ENCODE measurements around the gene SMYD4. TPM values are rescaled to one million over a fixed set of nuclear protein-coding genes. Genes with fewer than 3 reads are reported as not detected.
"Not testable (repeated sequence)": the region's sequence is repeated elsewhere in the genome, so short reads cannot be mapped to it uniquely, and the experiment has no call there.

Gene SMYD4
- total RNA-seq, 1 donor from 2014 or later: 22.5 TPM

DNA sequence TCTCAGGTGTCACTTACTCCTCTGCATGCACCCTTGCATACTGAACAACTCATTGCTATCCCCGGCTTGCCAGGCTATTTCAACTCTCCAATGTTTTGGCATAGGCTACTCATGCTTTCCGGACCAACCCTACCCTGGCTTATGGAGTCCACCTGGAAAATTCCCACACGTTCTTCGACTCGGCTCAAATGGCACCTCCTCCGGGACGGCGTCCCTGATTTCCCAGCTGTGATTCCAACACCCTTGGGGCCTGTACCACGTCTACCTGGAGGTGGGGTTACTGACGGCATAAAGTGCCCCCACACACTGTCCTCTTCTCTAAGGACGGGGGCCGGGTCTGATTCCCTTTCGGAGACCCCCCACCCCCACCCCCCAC, 498 bp downstream of the SMYD4 start:
- TF ChIP-seq, protein P1, sequence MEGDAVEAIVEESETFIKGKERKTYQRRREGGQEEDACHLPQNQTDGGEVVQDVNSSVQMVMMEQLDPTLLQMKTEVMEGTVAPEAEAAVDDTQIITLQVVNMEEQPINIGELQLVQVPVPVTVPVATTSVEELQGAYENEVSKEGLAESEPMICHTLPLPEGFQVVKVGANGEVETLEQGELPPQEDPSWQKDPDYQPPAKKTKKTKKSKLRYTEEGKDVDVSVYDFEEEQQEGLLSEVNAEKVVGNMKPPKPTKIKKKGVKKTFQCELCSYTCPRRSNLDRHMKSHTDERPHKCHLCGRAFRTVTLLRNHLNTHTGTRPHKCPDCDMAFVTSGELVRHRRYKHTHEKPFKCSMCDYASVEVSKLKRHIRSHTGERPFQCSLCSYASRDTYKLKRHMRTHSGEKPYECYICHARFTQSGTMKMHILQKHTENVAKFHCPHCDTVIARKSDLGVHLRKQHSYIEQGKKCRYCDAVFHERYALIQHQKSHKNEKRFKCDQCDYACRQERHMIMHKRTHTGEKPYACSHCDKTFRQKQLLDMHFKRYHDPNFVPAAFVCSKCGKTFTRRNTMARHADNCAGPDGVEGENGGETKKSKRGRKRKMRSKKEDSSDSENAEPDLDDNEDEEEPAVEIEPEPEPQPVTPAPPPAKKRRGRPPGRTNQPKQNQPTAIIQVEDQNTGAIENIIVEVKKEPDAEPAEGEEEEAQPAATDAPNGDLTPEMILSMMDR (conservative IDR thresholded peaks at IDR 0.05): no peak
- Mint-ChIP-seq H3K36me3 (peaks cover 21% of the 10 kb centered on the region), H3K27me3 (no peaks in the 10 kb centered on the region), H3K4me3 (peak overlapping the region; percentile 96), H3K9me3 (no peaks in the 10 kb centered on the region), H3K4me1 (ENCODE audit: unreplicated experiment) (peaks cover 24% of the 10 kb centered on the region), H3K27ac (peak overlapping the region; percentile 85)
- DNase-seq (ENCODE audit: extremely low spot score, unreplicated experiment): no peak

GRCh38 chr17:1820528-1821252, 9.0 kb downstream of the SMYD4 start:
- Mint-ChIP-seq H3K4me1 (ENCODE audit: unreplicated experiment) (peaks cover 14% of the 10 kb centered on the region), H3K36me3 (peaks cover 12% of the 10 kb centered on the region), H3K4me3 (peak overlapping the region; percentile 0), H3K27me3 (no peaks in the 10 kb centered on the region), H3K9me3 (no peaks in the 10 kb centered on the region), H3K27ac (no peak overlapping the region)
- TF ChIP-seq, protein P1 (conservative IDR thresholded peaks at IDR 0.05): no peak
- DNase-seq (ENCODE audit: extremely low spot score, unreplicated experiment): no peak

DNA sequence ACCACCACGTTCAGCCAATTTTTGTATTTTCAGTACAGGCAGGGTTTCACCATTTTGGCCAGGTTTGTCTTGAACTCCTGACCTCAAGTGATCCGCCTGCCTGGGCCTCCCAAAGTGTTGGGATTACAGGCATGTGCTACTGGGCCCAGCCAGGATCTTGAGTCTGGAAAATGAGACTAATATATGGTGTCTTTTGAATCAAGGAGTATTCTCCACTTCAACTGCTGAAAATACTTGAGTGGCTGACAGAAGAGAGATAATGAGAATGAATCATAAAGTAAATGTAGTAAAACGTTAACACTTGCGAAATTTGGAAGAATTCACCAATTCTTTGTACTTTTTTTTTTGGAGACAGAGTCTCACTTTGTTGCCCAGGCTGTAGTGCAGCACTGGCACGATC, 16.6 kb downstream of the SMYD4 start:
- H3K9me3 Mint-ChIP-seq: no peaks in the 10 kb centered on the region
- no peak overlapping the region for H3K4me3 Mint-ChIP-seq
- DNase-seq (ENCODE audit: extremely low spot score, unreplicated experiment): no peak
- peaks cover 7% of the 10 kb centered on the region for H3K36me3 Mint-ChIP-seq
- no peak overlapping the region for H3K27ac Mint-ChIP-seq
- no peaks in the 10 kb centered on the region for H3K27me3 Mint-ChIP-seq
- H3K4me1 Mint-ChIP-seq (ENCODE audit: unreplicated experiment): no peaks in the 10 kb centered on the region
- TF ChIP-seq, protein P1 (conservative IDR thresholded peaks at IDR 0.05): no peak

- Mint-ChIP-seq H3K27me3 (no peaks in the 10 kb centered on the region), H3K27ac (peak overlapping the region; percentile 45), H3K4me1 (ENCODE audit: unreplicated experiment) (no peaks in the 10 kb centered on the region), H3K4me3 (no peak overlapping the region), H3K9me3 (no peaks in the 10 kb centered on the region), H3K36me3 (peaks cover 4% of the 10 kb centered on the region)
- TF ChIP-seq, protein P1 (conservative IDR thresholded peaks at IDR 0.05): no peak
- no peak for DNase-seq (ENCODE audit: extremely low spot score, unreplicated experiment)
Measured at GRCh38 chr17:1810450-1811103, 19.1 kb downstream of the SMYD4 start.

DNA sequence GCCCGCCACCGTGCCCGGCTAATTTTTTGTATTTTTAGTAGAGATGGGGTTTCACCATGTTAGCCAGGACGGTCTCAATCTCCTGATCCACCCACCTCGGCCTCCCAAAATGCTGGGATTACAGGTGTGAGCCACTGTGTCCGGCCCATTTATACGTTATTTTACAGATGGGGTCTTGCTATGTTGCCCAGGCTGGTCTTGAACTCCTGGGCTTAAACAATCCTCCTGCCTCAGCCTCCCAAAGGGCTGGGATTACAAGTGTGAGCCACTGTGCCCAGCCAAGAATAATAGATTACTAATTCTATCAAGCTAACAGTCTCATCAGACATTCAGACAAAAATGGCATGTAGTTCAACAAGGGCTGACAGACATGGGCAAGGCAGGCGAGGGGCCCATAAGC, 19.9 kb downstream of the SMYD4 start:
- not testable (repeated sequence) for H3K27me3 Mint-ChIP-seq; H3K9me3 Mint-ChIP-seq; H3K4me1 Mint-ChIP-seq (ENCODE audit: unreplicated experiment); H3K36me3 Mint-ChIP-seq; DNase-seq (ENCODE audit: extremely low spot score, unreplicated experiment); H3K27ac Mint-ChIP-seq; H3K4me3 Mint-ChIP-seq

DNA sequence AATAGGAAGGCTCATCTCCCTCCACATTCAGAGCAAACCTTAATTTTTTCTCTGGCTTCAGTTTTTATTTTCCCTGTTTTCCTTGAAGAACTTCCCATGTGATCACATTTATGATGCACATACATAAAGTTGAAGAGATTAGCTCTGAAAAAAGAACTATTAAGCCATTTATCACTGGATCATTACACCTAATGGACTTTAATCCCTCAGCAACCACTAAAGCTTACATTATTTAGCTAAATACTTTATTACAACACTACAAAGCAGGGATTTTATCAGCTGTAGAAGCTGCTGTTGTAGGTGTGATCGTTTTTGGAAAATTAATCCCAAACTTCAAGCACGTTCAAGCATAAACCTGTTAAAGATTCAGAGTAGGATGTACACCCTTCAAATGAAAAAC, 21.1 kb downstream of the SMYD4 start:
- Mint-ChIP-seq H3K4me3 (no peak overlapping the region), H3K36me3 (peaks cover 10% of the 10 kb centered on the region)

More for the DNA sequence above, 21.1 kb downstream of the SMYD4 start:
- Mint-ChIP-seq H3K27me3 (no peaks in the 10 kb centered on the region), H3K9me3 (no peaks in the 10 kb centered on the region), H3K4me1 (ENCODE audit: unreplicated experiment) (no peaks in the 10 kb centered on the region), H3K27ac (no peak overlapping the region)
- DNase-seq (ENCODE audit: extremely low spot score, unreplicated experiment): no peak
- TF ChIP-seq, protein P1 (conservative IDR thresholded peaks at IDR 0.05): no peak
